ENCODE results near the gene ENAH. TPM values are rescaled to one million over a fixed set of nuclear protein-coding genes. Genes with fewer than 3 reads are reported as not detected.

The ENAH gene
- total RNA-seq, 4 donors from 2014 or later, result 22.9 to 109 (median 78.3) TPM

DNA sequence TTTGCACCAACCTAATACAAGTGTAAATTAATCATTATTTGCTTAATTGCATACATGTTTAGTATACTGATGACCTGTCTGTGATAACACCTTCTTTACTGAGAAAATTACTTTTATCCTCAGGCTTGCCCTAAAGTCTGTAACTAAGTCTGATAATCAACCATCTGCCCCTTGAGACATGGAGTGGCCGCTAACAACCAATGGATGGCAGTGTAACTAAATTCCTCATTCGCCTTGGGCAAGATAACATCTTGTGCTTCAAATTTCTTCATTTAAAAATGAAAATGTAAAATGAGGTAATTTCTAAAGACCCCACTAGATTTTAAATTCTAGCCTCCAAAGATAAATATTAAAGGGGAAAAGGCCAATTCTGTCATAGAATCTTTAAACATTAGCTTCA, 85.1 kb downstream of the ENAH start:
- Histone ChIP-seq H3K27ac (no peak overlapping the region), H3K27me3 (no peaks in the 10 kb centered on the region), H3K9me3 (no peaks in the 10 kb centered on the region), H3K4me3 (no peak overlapping the region), H3K36me3 (no peaks in the 10 kb centered on the region), H3K4me1 (no peaks in the 10 kb centered on the region)
- intact Hi-C loops (cut with DNase I; ENCODE audit: low total_unique reads), result no loop called here
- no peak for TF ChIP-seq POLR2A (IDR thresholded peaks at IDR 0.05)
- TF ChIP-seq, protein P1, sequence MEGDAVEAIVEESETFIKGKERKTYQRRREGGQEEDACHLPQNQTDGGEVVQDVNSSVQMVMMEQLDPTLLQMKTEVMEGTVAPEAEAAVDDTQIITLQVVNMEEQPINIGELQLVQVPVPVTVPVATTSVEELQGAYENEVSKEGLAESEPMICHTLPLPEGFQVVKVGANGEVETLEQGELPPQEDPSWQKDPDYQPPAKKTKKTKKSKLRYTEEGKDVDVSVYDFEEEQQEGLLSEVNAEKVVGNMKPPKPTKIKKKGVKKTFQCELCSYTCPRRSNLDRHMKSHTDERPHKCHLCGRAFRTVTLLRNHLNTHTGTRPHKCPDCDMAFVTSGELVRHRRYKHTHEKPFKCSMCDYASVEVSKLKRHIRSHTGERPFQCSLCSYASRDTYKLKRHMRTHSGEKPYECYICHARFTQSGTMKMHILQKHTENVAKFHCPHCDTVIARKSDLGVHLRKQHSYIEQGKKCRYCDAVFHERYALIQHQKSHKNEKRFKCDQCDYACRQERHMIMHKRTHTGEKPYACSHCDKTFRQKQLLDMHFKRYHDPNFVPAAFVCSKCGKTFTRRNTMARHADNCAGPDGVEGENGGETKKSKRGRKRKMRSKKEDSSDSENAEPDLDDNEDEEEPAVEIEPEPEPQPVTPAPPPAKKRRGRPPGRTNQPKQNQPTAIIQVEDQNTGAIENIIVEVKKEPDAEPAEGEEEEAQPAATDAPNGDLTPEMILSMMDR (IDR thresholded peaks at IDR 0.05), result no peak
- no peak for DNase-seq

DNA sequence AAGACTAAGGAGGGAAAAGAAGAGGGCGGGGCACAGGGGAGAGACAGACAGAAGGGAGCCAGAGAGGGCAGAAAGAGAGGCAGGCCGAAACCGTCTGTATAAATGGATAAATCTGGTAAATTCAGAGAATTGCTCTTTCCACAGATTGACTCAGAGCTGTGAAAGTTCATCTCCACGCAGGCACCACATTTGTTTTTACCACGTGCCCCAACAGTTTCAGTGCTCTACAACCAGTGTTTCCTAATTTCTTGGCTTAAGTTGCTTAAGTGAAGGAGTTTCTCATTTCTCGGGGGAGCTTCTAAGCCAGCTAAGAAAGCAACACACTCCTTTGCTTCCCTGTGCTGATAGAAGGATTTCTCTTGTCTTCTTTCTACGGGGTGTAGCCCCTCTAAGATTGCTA, 87.1 kb downstream of the ENAH start:
- intact Hi-C loops (cut with DNase I; ENCODE audit: low total_unique reads), result no loop called here
- H3K27me3 ChIP-seq, result no peaks in the 10 kb centered on the region
- TF ChIP-seq, protein P1 (IDR thresholded peaks at IDR 0.05), result no peak
- no peak for TF ChIP-seq POLR2A (IDR thresholded peaks at IDR 0.05)
- no peak for DNase-seq
- no peaks in the 10 kb centered on the region for H3K9me3 ChIP-seq
- no peaks in the 10 kb centered on the region for H3K4me1 ChIP-seq
- peak overlapping the region; percentile 4 to 32 for H3K27ac ChIP-seq
- H3K4me3 ChIP-seq, result no peak overlapping the region
- H3K36me3 ChIP-seq, result no peaks in the 10 kb centered on the region

DNA sequence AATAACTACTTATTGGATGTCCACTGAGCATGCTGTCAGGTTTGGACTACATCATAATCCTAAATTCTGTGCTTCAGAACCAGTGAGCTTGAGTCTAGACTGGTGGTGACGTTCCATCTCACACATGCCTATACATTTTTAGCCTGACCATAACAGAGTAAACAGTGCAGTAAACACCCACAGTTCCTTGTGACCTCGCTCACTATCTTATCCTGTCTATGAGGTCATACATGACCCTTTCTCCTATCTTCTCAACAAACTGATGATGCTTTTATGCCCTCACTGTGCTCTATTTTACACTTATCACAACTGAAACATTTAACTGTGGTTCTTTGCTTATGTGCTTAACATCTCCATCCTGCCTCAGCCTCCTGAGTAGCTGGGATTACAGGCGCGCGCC, 91.2 kb downstream of the ENAH start:
- Histone ChIP-seq H3K27me3 (no peaks in the 10 kb centered on the region), H3K9me3 (no peaks in the 10 kb centered on the region), H3K27ac (no peak overlapping the region), H3K4me1 (no peaks in the 10 kb centered on the region), H3K36me3 (no peaks in the 10 kb centered on the region), H3K4me3 (no peak overlapping the region)
- DNase-seq, result no peak
- TF ChIP-seq, protein P1 (IDR thresholded peaks at IDR 0.05), result no peak
- TF ChIP-seq POLR2A (IDR thresholded peaks at IDR 0.05), result no peak
- intact Hi-C loops (cut with DNase I; ENCODE audit: low total_unique reads), result no loop called here

DNA sequence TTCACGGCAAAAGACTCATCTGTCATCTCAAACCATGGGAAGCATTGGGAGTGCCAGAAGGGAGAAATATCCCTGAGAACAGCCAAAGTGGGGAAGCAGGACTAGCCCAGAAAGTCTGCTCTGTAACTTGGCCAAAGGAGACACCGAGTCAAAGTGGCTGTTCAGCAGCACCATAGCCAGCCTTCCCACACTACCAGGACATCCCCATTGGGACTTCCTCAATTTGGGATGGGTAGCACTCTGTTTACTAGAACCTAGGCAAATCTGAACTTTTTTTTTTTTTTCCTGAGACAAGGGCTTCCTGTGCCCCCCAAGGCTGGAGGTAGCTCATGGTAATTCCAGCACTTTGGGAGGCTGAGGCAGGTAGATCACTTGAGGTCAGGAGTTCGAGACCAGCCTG, 93.0 kb downstream of the ENAH start:
- intact Hi-C loops (cut with DNase I; ENCODE audit: low total_unique reads), result no loop called here
- H3K27ac ChIP-seq, result no peak overlapping the region
- no peaks in the 10 kb centered on the region for H3K9me3 ChIP-seq
- TF ChIP-seq, protein P1 (IDR thresholded peaks at IDR 0.05), result no peak
- no peaks in the 10 kb centered on the region for H3K36me3 ChIP-seq
- H3K4me3 ChIP-seq, result no peak overlapping the region
- no peaks in the 10 kb centered on the region for H3K27me3 ChIP-seq
- no peaks in the 10 kb centered on the region for H3K4me1 ChIP-seq
- no peak for DNase-seq

DNA sequence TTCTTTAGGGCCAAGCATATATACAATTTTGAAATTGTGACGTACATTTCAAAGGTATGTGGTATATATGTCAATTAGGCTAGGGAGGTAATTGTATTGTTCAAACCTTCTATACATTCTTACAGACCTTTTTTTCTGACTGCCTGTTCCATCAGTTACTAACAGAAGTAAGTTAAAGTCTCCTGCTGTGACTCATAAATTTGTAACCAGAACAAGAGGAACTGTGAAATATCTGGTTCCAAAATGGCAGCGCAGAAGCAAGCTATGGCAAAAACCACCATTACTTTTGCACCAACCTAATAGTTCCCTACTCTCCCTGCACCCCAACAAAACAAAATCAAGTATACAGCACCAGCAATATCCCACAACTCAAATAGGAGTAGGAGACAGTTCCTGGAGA, 93.6 kb downstream of the ENAH start:
- Histone ChIP-seq H3K4me1 (no peaks in the 10 kb centered on the region), H3K27me3 (no peaks in the 10 kb centered on the region), H3K27ac (no peak overlapping the region), H3K36me3 (no peaks in the 10 kb centered on the region), H3K9me3 (no peaks in the 10 kb centered on the region), H3K4me3 (no peak overlapping the region)
- intact Hi-C loops (cut with DNase I; ENCODE audit: low total_unique reads), result no loop called here
- no peak for DNase-seq
- TF ChIP-seq POLR2A (IDR thresholded peaks at IDR 0.05), result no peak
- TF ChIP-seq, protein P1 (IDR thresholded peaks at IDR 0.05), result no peak

Data from uterus (tissue), 4 donors.